BJ (cell line): ENCODE measurements around the gene PROX2. TPM values are rescaled to one million over a fixed set of nuclear protein-coding genes. Genes with fewer than 3 reads are reported as not detected.

Source experiments
- CTCF ChIA-PET: fragments of 350-600 bp; formaldehyde crosslinking; extraction: SDS; loops from one replicate; lab custom pipeline; 2021; ENCODE audit warnings: antibody characterized with exemption, inconsistent platforms; lab: Yijun Ruan, JAX
- POLR2A ChIA-PET: fragments of 300-600 bp; sonication (Branson Sonifier 250); formaldehyde crosslinking; extraction: SDS; loops from one replicate; lab custom pipeline; 2021; ENCODE audit warnings: antibody characterized with exemption; lab: Charles Lee
- DNase-seq: peaks from one replicate; pipeline ENCODE4 v3.0.0-alpha.2; 2011; ENCODE audit warnings: low read depth
- H3K27me3 ChIP-seq: 2 replicates; pipeline ENCODE4 v1.6.0; 2011; ENCODE audit warnings: low read length; ENCODE audit not compliant: control insufficient read depth, insufficient read depth
- H3K36me3 ChIP-seq: 2 replicates; pipeline ENCODE4 v1.5.1; 2011; ENCODE audit warnings: low read length; ENCODE audit not compliant: control insufficient read depth, insufficient read depth
- H3K4me3 ChIP-seq: 2 replicates; pipeline ENCODE4 v1.5.1; 2011; ENCODE audit warnings: low read depth, mild to moderate bottlenecking, control low read depth, low read length
- CTCF ChIP-seq: IDR thresholded peaks from 2 replicates; pipeline ENCODE4 v1.5.1; 2011; ENCODE audit warnings: low read depth, mild to moderate bottlenecking, control low read depth, inconsistent platforms, low read length, moderate library complexity; ENCODE audit not compliant: insufficient read depth
- polyA plus RNA-seq: library from polyadenylated mRNA; depleted of rRNA; stranded (reverse); fragments of >200 nt; gene quantifications from 2 replicates; pipeline ENCODE4 v1.2.3, GENCODE V29; 2011

PROX2 gene
- polyA plus RNA-seq, 1 experiment: not detected

- ChIA-PET POLR2A (no interaction called here), CTCF (interaction anchor here (0.6 to 14.0 kb wide), 33 partner anchors 9 to 403 kb away, joined by 3 to 315 read pairs (median 5); partner anchors contain the start of genes ACYP1, DLST, PROX2 and RPS6KL1)
- peaks cover 22% of the 10 kb centered on the region for H3K36me3 ChIP-seq
- no peaks in the 10 kb centered on the region for H3K27me3 ChIP-seq
- no peak for DNase-seq
- no peak overlapping the region for H3K4me3 ChIP-seq
- peak; percentile 93 for TF ChIP-seq CTCF
Observed at GRCh38 chr14:74905595-74906142, 29.7 kb upstream of the PROX2 start.

GRCh38 chr14:74904635-74905503 lies 28.9 kb upstream of the PROX2 start:
- CTCF ChIA-PET: interaction anchor here (0.9 to 14.0 kb wide), 24 partner anchors 10 to 402 kb away, joined by 3 to 315 read pairs (median 6); partner anchors contain the start of genes ACYP1, DLST, PROX2 and RPS6KL1
- Histone ChIP-seq H3K4me3 (no peak overlapping the region), H3K27me3 (no peaks in the 10 kb centered on the region), H3K36me3 (peaks cover 22% of the 10 kb centered on the region)
- no peak for DNase-seq
- no peak for TF ChIP-seq CTCF
- POLR2A ChIA-PET: no interaction called here

GRCh38 chr14:74902941-74903705 lies 27.2 kb upstream of the PROX2 start:
- no peak for TF ChIP-seq CTCF
- ChIA-PET POLR2A (no interaction called here), CTCF (interaction anchor here (1.7 to 14.0 kb wide), 3 partner anchors 27 to 185 kb away, joined by 4 to 315 read pairs (median 195); partner anchors contain the start of genes DLST and PROX2)
- Histone ChIP-seq H3K36me3 (peaks cover 36% of the 10 kb centered on the region), H3K4me3 (no peak overlapping the region), H3K27me3 (no peaks in the 10 kb centered on the region)
- DNase-seq: no peak

- POLR2A ChIA-PET: no interaction called here
- CTCF ChIA-PET: interaction anchor here (1.4 to 14.0 kb wide), 2 partner anchors 9 to 40 kb away, joined by 7 to 315 read pairs; no protein-coding TSS in a partner anchor
- H3K36me3 ChIP-seq: peaks cover 35% of the 10 kb centered on the region
- H3K27me3 ChIP-seq: no peaks in the 10 kb centered on the region
- H3K4me3 ChIP-seq: no peak overlapping the region
- no peak for TF ChIP-seq CTCF
- DNase-seq: no peak
Observed at GRCh38 chr14:74898694-74899093, 22.7 kb upstream of the PROX2 start.

- Histone ChIP-seq H3K27me3 (no peaks in the 10 kb centered on the region), H3K4me3 (no peak overlapping the region), H3K36me3 (peaks cover 37% of the 10 kb centered on the region)
- no peak for DNase-seq
- POLR2A ChIA-PET: no interaction called here
- CTCF ChIA-PET: interaction anchor here (6.2 kb wide), 1 partner anchor 8 kb away, joined by 79 read pairs; no protein-coding TSS in a partner anchor
- no peak for TF ChIP-seq CTCF
Observed at GRCh38 chr14:74898083-74898482, 22.1 kb upstream of the PROX2 start.
